HG02943 (cell line): Measurements from ENCODE around the gene RBMS2.
"Not testable (repeated sequence)": the region's sequence is repeated elsewhere in the genome, so short reads cannot be mapped to it uniquely, and the experiment has no call there.

Source experiments
- ATAC-seq: cut with Tn5 transposase; IDR thresholded peaks from one replicate; pipeline ENCODE4 v1.9.1; 2021; ENCODE audit warnings: mild to moderate bottlenecking, low read depth, moderate library complexity; ENCODE audit not compliant: unreplicated experiment

RBMS2 gene

DNA sequence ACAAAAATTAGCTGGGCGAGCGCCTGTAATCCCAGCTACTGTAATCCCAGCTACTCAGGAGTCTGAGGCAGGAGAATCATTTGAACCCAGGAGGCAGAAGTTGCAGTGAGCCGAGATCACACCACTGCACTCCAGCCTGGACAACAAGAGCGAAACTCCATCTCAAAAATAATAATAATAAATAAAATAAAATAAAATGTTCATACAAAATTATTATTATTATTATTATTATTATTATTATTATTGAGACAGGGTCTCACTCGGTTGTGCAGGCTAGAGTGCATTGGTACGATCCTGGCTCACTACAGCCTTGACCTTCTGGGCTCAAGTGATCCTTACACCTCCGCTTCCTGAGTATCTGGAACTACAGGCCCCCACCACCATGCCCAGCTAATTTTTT, 55.6 kb downstream of the RBMS2 start:
- ATAC-seq, result not testable (repeated sequence)

DNA sequence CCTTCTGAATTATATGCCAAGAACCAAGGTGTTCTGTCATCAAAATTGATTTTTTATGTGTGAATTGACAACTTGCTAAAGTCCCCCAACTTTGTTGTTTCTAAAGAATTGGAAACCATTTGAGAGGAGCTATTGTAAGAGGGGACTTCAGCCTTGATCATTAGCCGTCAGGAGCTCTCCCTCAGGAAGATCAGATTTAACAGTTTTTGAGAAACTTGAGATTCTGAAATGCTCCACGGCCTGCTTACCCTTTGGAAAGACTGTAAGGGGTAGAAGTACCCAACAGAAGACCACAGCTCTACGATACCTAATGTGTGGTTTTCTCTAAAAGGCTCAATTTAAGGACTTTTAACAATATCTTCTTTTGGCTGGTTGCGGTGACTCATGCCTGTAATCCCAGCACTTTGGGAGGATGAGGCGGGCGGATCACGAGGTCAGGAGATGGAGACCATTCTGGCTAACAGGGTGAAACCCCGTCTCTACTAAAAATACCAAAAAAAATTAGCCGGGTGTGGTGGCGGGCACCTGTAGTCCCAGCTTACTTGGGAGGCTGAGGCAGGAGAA, 57.4 kb downstream of the RBMS2 start:
- no peak for ATAC-seq

DNA sequence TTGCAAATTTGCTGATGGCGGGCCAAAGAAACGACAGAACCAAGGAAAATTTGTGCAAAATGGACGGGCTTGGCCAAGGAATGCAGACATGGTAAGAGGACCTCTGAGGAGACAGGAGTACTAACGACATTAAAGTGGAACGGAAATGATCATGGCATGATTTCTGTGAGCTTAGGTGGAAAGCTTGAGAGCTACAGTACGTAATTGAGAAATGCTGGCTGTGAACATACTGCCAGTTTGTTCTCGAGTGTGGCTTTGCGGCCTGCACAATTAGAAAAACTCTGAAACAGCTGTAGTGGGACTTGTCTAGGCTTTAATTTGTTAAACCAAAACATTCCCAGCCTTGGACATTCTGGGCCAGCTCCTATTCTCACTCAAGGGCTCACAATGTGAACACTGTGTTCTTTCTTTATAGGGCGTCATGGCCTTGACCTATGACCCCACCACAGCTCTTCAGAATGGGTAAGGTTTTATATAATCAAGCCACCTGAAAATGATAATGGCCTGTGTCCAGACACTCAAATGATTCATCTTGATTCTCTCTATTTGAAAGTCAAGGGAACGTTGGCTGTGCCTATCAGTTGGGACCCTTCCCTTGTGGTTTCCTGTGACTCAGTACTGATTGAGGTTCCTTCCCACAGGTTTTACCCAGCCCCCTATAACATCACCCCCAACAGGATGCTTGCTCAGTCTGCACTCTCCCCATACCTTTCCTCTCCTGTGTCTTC, 60.0 kb downstream of the RBMS2 start:
- no peak for ATAC-seq

GRCh38 chr12:56585098-56585497, 63.5 kb downstream of the RBMS2 start:
- no peak for ATAC-seq

GRCh38 chr12:56589783-56590182, 68.2 kb downstream of the RBMS2 start:
- no peak for ATAC-seq

DNA sequence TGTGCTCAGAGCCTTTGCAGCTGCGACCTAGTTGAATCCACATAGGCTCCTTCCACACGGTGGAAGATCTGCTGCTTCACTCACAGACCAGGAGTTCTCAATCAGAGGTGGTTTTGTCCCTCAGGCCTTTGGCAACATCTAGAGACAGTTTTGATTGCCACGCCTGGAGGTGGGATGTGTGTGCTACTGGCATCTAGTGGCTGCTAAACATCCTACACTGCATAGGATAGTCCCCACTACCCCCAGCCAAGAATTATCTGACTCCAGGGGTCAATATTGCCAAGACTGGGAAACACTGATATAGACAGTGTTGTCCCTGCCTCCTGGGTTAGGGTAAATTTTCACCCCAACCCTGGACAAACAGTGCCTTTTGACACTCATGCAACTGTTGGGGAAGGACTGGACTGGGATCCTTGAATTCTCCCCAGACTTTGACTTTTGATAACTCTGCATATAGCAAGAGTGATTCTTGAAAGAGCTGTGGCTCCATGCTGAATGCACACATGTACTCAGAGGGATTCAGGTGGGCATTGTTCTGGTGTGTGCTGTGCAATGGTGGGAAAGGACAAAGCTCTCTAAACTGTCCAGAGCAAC, 68.7 kb downstream of the RBMS2 start:
- no peak for ATAC-seq

DNA sequence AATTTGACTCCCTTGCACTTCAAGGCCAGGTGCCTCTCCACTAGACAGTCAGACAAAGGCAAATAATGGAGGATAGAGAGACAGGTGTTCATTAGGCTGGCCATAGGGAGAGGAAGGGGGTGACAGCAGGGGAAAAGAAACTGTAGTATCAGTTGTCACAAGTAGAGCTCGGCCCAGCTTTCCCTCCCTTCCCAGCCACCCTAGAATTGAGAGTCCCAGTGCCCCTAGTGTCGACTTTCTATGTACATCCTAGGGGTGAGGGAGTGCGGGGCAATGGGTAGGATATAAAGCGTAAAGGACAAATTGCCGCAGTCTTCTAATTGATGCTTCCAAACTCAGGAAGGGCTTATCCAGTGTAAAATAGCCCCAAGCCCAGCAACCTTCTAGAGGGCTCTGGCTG, 69.5 kb downstream of the RBMS2 start:
- ATAC-seq, result no peak

DNA sequence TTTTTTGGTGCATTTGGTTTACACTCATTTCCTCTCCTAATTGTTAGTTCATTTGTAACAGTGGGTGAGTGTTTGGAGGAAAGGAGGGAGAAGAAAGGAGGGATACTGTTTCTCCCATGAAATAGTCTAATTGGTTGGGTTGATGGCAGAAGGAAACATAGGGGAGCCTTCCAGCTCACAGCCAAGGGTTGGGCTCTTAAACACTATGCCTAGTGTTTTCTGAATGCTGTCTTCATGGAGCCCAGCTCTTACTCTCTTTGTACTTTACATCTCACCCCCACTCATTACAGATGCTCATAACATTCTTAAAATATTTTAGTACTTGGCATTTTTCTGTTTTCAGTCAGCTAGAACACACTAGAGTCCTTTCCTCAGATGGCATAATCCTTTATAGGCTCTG, 70.3 kb downstream of the RBMS2 start:
- no peak for ATAC-seq

DNA sequence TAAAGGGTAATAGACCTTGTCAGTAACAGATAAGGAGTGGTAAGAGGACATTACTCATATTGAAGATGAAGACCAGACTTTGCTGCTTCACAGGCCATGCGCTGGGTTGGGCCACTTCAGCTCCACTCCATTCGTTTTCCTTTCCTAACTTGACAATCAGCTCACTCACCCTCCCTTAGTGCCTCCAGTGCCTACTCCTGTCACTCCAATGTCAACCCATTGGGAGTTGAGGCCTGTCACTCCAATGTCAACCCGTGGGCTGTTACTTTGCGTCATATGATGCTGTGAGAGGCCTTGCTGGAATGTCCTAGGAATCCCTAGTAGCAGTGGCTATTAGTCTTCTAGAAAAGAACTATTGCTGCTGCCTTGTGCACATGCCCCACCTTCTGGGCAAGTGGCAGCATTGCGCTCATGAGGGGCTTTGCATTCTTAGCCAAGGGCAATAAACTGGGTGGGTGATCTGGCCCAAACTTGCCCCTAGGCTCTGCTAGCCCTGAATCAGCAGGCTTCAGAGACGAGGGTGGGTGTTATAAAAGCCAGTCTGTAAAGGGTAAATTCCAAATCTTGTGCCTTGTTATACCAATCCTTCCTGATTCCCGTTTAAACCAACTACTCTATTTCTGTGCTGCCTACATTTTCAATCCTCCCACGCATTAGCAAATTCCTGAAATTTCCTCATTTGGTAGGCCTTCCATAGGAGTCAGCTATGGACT, 72.4 kb downstream of the RBMS2 start:
- no peak for ATAC-seq

GRCh38 chr12:56596815-56597214, 75.2 kb downstream of the RBMS2 start:
- ATAC-seq, result no peak

DNA sequence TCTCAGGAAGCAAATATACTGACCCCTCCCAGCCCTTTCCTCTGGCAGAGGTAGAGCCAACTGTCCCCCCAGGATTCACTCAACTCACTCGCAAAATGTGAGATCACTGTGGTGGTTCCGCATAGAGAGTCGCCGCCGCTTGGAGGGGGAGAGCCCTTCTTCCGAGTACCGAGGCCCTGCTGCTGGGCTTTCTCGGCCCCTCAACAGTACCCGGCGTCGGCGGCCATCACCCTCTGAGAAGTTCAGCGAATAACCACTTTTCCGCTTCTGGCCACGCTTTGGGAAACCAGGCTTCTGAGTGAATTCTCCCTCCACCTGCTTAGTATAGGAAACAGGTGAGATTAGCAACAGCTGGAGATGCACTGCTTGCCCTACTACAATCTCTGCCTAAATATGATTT, 77.4 kb downstream of the RBMS2 start:
- ATAC-seq, result no peak

DNA sequence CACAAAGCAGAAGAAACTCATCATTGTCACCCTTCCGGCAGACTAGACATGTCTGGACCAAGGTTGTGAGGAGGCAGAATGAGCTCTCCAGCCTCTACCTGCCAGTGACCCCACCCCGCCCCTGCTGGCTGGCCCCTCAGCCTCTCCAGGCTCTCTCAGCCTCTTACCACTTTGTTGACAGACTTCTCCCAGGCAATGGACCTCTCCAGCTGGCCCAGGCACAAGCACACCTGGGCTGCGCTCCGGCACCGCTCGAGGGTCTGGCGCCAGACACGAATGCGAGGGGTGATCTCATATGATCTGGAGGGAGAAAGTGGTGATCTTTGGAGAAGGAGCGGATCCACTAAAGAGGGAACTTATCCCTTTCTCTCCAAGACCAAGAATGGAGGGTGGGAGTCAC, 78.2 kb downstream of the RBMS2 start:
- no peak for ATAC-seq

DNA sequence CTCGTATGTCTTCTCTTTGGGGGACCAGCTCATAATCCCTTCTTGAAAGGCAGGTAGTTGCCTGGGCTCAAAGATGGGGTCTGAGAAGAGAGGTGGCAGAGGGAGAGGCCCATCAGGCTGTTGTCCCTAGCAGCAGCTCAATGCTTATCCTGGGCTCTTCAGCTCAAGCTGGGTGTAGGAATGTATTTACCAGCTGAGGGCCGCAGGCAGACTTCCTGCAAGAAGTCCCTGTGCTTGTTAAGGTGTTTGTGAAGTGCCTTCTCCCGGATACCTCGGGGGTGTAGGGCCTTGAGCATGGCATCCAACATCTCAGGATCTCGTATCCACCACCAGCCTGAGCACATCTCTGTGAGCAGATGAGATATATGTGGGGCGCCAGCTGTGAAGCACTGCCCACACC, 79.1 kb downstream of the RBMS2 start:
- ATAC-seq, result no peak

DNA sequence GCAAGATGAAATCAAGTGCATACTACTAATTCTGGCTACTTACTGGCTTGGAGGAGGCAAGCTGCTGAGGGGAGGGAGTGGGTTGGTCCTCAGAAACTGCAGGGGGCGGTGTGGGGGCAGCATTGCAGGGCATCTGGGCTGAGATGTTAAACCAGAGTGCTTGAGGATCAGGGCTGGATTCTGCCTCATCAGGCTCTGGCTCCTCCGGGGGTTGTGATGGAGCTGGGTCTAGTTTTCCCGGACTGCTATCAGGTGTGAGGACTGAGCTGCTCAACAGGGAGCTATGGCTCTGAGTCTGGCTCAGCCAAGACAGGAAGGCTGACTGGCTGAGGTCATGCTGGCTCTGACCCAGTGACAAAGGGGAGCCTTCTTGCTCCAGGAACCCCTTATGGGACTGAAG, 79.9 kb downstream of the RBMS2 start:
- no peak for ATAC-seq

- no peak for ATAC-seq
These were observed 80.6 kb downstream of the RBMS2 start for GRCh38 chr12:56602239-56602638.

- no peak for ATAC-seq
These were observed 82.7 kb downstream of the RBMS2 start for GRCh38 chr12:56604355-56604754.

GRCh38 chr12:56614627-56615026, 93.0 kb downstream of the RBMS2 start:
- ATAC-seq, result no peak

DNA sequence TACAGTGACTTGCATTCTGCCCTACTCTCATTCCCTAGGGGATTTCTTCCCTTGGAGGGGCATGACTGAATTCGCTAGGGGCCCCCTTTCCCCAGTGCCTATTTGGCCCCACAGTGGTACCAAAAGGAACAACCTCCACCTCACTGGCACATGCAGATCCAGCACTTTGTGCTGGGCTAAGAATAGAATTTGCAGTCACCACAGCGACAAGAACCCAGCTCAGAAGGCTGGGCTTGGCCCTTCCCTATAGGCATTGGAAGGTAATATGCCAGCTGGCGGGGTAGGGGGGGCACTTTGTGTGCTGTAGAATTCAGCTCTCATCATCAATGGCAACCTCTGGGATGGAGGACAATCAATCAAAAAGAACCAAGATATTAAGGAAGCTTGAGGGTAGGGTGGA, 94.6 kb downstream of the RBMS2 start:
- no peak for ATAC-seq

DNA sequence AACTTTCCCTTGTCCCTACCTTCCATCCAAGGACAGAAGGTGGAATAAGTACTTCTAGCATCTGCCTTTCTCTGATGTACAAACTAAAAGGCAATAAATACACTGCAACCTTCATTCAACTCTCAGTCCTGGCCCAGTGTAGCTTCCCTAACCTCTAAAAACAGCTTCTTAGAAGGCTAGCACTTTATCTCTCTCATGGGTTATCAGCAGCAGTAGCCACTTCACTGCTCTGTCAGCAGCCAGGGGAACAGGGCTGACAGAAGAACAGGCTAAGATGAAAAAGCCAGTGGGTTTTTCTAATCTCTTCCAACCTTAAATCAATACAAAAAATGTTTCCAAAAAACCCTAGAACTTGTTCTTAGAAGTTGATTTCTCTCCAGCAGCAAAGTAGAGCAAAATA, 95.3 kb downstream of the RBMS2 start:
- no peak for ATAC-seq

DNA sequence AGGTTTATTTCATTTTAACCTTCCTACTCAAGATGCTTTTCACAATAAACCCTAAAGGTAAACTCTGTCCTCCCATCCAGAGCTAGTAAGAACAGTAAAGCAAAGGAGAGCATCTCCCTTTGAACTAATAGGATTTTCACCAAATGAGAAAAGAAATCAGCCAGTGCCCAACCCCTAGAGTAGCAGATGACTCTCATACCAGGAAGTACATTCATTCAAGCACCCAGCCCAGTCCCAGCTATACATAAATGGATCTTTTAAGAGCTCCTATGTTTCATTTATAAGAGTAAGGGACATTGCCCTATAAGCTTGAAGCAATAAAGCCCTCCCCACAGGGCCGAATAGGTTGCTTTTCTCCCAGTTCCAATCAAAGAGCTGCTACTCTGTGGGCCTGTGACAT, 100.9 kb downstream of the RBMS2 start:
- ATAC-seq, result no peak

DNA sequence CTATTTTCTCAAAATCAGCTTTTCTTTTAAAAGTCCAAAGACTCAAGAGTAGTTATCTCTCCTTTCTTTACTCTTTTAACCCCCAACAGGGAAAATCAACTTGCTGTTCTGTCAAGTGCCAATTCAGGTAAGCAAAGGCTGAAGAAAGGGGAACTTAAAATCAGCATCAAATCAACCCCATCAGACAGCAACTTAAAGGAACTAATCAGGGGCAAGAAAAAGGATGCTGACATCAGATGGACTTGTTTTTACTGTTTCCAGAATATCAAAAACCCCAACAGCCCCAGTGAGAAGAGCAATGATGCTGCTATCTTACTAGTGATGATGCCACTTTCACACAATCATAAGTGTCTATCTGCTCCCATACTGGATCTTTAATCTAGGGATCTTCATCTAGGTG, 105.1 kb downstream of the RBMS2 start:
- no peak for ATAC-seq
